Stimulated activated CD8-positive, alpha-beta memory T cell treated with anti-CD3 and anti-CD28 coated beads, Interleukin-12 subunit alpha, Interleukin-12 subunit beta, amount 100 ng/mL, for 24 hours (primary cell): Measurements from ENCODE around the gene FAM114A2.
A peak's percentile ranks its signal among the peaks of the same experiment; 100 is the strongest.
"Not testable (repeated sequence)": the region's sequence is repeated elsewhere in the genome, so short reads cannot be mapped to it uniquely, and the experiment has no call there.

Source experiments
- DNase-seq: peaks from one replicate; pipeline ENCODE4 v3.0.0-alpha.2; 2020; ENCODE audit errors: extremely low read depth

The FAM114A2 gene

GRCh38 chr5:154038707-154039457 is at the start of gene FAM114A2, which contains the start of gene MFAP3:
TSS of gene FAM114A2 (minus strand) at chr5:154038910. CDS start at chr5:154034953, 3,957 bp downstream.
TSS of gene MFAP3 (plus strand) at chr5:154038967. CDS start at chr5:154049723, 10,756 bp downstream.
- DNase-seq, result peak; percentile 64

GRCh38 chr5:154087260-154087659 is 48.5 kb upstream of the FAM114A2 start:
- DNase-seq, result no peak

GRCh38 chr5:154086641-154087040 is 47.9 kb upstream of the FAM114A2 start:
- DNase-seq, result no peak

GRCh38 chr5:154086146-154086545 is 47.4 kb upstream of the FAM114A2 start:
- DNase-seq, result no peak

- DNase-seq, result no peak
Measured at GRCh38 chr5:154084062-154084639, 45.4 kb upstream of the FAM114A2 start.

- DNase-seq, result no peak
Measured at GRCh38 chr5:154081246-154081645, 42.5 kb upstream of the FAM114A2 start.

GRCh38 chr5:154078272-154078671 is 39.6 kb upstream of the FAM114A2 start:
- DNase-seq, result no peak

- no peak for DNase-seq
Measured at GRCh38 chr5:154077696-154078095, 39.0 kb upstream of the FAM114A2 start.

- DNase-seq, result no peak
Measured at GRCh38 chr5:154076240-154076922, 37.7 kb upstream of the FAM114A2 start.

GRCh38 chr5:154072414-154073171 is 33.9 kb upstream of the FAM114A2 start:
- DNase-seq, result peak; percentile 49

- DNase-seq, result no peak
Measured at GRCh38 chr5:154071799-154072413, 33.2 kb upstream of the FAM114A2 start.

GRCh38 chr5:154069854-154070253 is 31.1 kb upstream of the FAM114A2 start:
- DNase-seq, result not testable (repeated sequence)

GRCh38 chr5:154065971-154066370 is 27.3 kb upstream of the FAM114A2 start:
- DNase-seq, result no peak

GRCh38 chr5:154063372-154063771 is 24.7 kb upstream of the FAM114A2 start:
- no peak for DNase-seq

- DNase-seq, result no peak
Measured at GRCh38 chr5:154060606-154061005, 21.9 kb upstream of the FAM114A2 start.

GRCh38 chr5:154059583-154059982 is 20.9 kb upstream of the FAM114A2 start:
- no peak for DNase-seq

GRCh38 chr5:154059039-154059430 is 20.3 kb upstream of the FAM114A2 start:
- no peak for DNase-seq

- no peak for DNase-seq
Measured at GRCh38 chr5:154058055-154059038, 19.6 kb upstream of the FAM114A2 start.

GRCh38 chr5:154055201-154055600 is 16.5 kb upstream of the FAM114A2 start:
- no peak for DNase-seq

GRCh38 chr5:154053468-154053867 is 14.8 kb upstream of the FAM114A2 start:
- DNase-seq, result no peak
